Mesothelial cell of epicardium (in vitro differentiated cells): ENCODE data around the gene WWC2. TPM values are rescaled to one million over a fixed set of nuclear protein-coding genes. Genes with fewer than 3 reads are reported as not detected.

Source experiments
- DNase-seq, 2 experiments: peaks; one replicate each; pipeline ENCODE4 v3.0.0; 2021; ENCODE audit warnings: low spot score in 2 of 2; ENCODE audit not compliant: unreplicated experiment in 2 of 2
- H3K27ac Mint-ChIP-seq: 2 replicates; pipeline ENCODE4 v1.8.0; 2021; ENCODE audit warnings: mixed read lengths
- H3K27me3 Mint-ChIP-seq: 2 replicates; pipeline ENCODE4 v1.8.0; 2021; ENCODE audit warnings: low read depth, mixed read lengths
- H3K36me3 Mint-ChIP-seq: 2 replicates; pipeline ENCODE4 v1.8.0; 2021; ENCODE audit warnings: mixed read lengths
- H3K4me1 Mint-ChIP-seq: 2 replicates; pipeline ENCODE4 v1.8.0; 2021; ENCODE audit warnings: mixed read lengths
- H3K4me3 Mint-ChIP-seq: 2 replicates; pipeline ENCODE4 v1.8.0; 2021; ENCODE audit warnings: mild to moderate bottlenecking, moderate library complexity, mixed read lengths
- H3K9me3 Mint-ChIP-seq: 2 replicates; pipeline ENCODE4 v1.8.0; 2021; ENCODE audit warnings: mixed read lengths
- total RNA-seq: library from RNA; stranded (reverse); gene quantifications from 3 replicates; pipeline ENCODE4 v1.2.1, GENCODE V29; 2021
- TF ChIP-seq, protein P1 (sequence below): fragments of 200-600 bp; sonication (generic); IDR thresholded peaks from one replicate; pipeline ENCODE4 v1.5.0; 2021; ENCODE audit warnings: antibody characterized with exemption; ENCODE audit not compliant: unreplicated experiment

WWC2 gene
- total RNA-seq, 1 donor from 2014 or later: 64.1 TPM

- no peak for DNase-seq
- H3K27me3 Mint-ChIP-seq: no peaks in the 10 kb centered on the region
- H3K4me3 Mint-ChIP-seq: no peak overlapping the region
- H3K4me1 Mint-ChIP-seq: peaks cover 13% of the 10 kb centered on the region
- H3K9me3 Mint-ChIP-seq: no peaks in the 10 kb centered on the region
- peaks cover 11% of the 10 kb centered on the region for H3K36me3 Mint-ChIP-seq
- TF ChIP-seq, protein P1, sequence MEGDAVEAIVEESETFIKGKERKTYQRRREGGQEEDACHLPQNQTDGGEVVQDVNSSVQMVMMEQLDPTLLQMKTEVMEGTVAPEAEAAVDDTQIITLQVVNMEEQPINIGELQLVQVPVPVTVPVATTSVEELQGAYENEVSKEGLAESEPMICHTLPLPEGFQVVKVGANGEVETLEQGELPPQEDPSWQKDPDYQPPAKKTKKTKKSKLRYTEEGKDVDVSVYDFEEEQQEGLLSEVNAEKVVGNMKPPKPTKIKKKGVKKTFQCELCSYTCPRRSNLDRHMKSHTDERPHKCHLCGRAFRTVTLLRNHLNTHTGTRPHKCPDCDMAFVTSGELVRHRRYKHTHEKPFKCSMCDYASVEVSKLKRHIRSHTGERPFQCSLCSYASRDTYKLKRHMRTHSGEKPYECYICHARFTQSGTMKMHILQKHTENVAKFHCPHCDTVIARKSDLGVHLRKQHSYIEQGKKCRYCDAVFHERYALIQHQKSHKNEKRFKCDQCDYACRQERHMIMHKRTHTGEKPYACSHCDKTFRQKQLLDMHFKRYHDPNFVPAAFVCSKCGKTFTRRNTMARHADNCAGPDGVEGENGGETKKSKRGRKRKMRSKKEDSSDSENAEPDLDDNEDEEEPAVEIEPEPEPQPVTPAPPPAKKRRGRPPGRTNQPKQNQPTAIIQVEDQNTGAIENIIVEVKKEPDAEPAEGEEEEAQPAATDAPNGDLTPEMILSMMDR: no peak
- H3K27ac Mint-ChIP-seq: no peak overlapping the region
Observed at GRCh38 chr4:183195534-183195933, 96.5 kb downstream of the WWC2 start.

DNA sequence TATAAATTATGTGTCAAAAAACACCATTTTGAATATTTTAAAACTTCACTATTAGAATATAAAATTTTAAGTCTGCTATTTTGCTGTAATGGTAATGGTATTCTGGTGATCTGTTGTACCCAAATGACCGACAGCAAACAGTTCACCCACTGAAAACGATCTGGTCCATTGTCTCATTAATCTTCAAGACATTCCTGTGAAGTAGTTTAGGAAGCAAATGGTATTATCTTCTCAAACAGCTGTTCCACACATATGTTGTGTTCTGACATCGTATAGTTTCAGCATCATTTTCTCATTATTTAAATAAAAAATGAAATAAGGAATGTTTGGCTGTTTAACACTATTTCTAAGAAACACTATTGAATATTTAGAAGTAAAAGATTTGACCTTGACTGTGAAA is 98.1 kb downstream of the WWC2 start:
- H3K4me3 Mint-ChIP-seq: no peak overlapping the region
- DNase-seq: no peak
- TF ChIP-seq, protein P1: no peak
- H3K27me3 Mint-ChIP-seq: no peaks in the 10 kb centered on the region
- H3K4me1 Mint-ChIP-seq: peaks cover 14% of the 10 kb centered on the region
- H3K9me3 Mint-ChIP-seq: no peaks in the 10 kb centered on the region
- peaks cover 11% of the 10 kb centered on the region for H3K36me3 Mint-ChIP-seq
- no peak overlapping the region for H3K27ac Mint-ChIP-seq

DNA sequence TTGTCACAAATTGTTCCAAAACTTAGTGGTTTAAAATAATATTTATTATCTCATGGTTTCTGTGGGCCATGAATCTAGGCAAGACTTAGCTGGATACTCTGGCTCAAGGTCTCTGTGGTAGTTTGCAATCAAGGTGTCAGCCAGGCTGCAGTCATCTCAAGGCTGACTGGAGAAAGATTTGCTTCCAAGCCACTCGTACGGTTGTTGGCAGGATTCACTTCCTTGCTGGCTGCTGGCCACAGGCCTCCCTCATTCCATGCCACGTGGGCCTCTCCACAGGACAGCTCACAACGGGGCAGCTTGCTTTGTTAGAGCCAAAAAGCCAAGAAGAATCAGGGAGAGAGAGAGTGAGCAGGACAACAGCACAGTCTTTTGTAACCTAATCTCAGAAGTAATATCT is 101.4 kb downstream of the WWC2 start:
- DNase-seq: no peak

DNA sequence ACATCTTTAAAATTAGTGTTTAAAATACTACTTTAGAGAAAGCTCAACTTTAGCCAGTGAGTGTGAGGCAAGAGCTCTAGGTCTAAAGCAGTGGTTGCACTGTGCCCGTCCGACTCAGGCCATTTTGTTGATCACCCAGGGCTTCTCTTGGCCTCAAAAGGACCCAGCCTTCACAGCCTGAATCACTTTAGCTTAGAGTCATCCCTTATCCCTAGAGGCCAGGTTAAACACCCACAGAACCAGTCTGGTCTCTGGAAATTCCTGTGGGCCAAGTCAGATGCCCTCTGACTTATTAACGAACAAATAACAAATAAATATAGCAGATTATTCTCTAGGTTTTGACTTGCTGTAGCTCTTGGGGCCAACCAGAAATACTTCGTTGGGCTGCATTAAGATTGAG is 102.3 kb downstream of the WWC2 start:
- peaks cover 17% of the 10 kb centered on the region for H3K4me1 Mint-ChIP-seq

More for the DNA sequence above, 101.4 kb downstream of the WWC2 start:
- Mint-ChIP-seq H3K4me3 (no peak overlapping the region), H3K4me1 (peaks cover 13% of the 10 kb centered on the region), H3K9me3 (peaks cover 12% of the 10 kb centered on the region), H3K27ac (no peak overlapping the region), H3K36me3 (peaks cover 17% of the 10 kb centered on the region), H3K27me3 (no peaks in the 10 kb centered on the region)
- TF ChIP-seq, protein P1: no peak

GRCh38 chr4:183202523-183202922 is 103.5 kb downstream of the WWC2 start:
- TF ChIP-seq, protein P1: no peak
- no peak overlapping the region for H3K27ac Mint-ChIP-seq
- no peak for DNase-seq
- no peak overlapping the region for H3K4me3 Mint-ChIP-seq
- H3K36me3 Mint-ChIP-seq: peaks cover 12% of the 10 kb centered on the region
- H3K27me3 Mint-ChIP-seq: no peaks in the 10 kb centered on the region
- H3K4me1 Mint-ChIP-seq: peaks cover 17% of the 10 kb centered on the region
- peaks cover 12% of the 10 kb centered on the region for H3K9me3 Mint-ChIP-seq

More for the DNA sequence above, 102.3 kb downstream of the WWC2 start:
- no peak for DNase-seq
- H3K9me3 Mint-ChIP-seq: peaks cover 12% of the 10 kb centered on the region
- TF ChIP-seq, protein P1: no peak
- peaks cover 10% of the 10 kb centered on the region for H3K36me3 Mint-ChIP-seq
- H3K4me3 Mint-ChIP-seq: no peak overlapping the region
- H3K27me3 Mint-ChIP-seq: no peaks in the 10 kb centered on the region
- H3K27ac Mint-ChIP-seq: no peak overlapping the region

- Mint-ChIP-seq H3K9me3 (peaks cover 12% of the 10 kb centered on the region), H3K27me3 (no peaks in the 10 kb centered on the region), H3K36me3 (peaks cover 26% of the 10 kb centered on the region), H3K4me1 (peaks cover 14% of the 10 kb centered on the region), H3K27ac (no peak overlapping the region), H3K4me3 (no peak overlapping the region)
- TF ChIP-seq, protein P1: no peak
- no peak for DNase-seq
Observed at GRCh38 chr4:183204793-183205192, 105.7 kb downstream of the WWC2 start.
